Activated B cell treated with CpG ODN at 0.5 μM for 24 hours (primary cell): ENCODE data around the gene CSNK2B. TPM values are rescaled to one million over a fixed set of nuclear protein-coding genes. Genes with fewer than 3 reads are reported as not detected.

ENCODE experiments used
- ATAC-seq: fragments of 200-7000 bp; cut with Tn5 transposase; one replicate; pipeline ENCODE4 v1.10.0; 2021; ENCODE audit warnings: low read depth, mild to moderate bottlenecking, moderate library complexity
- CTCF ChIA-PET: fragments of 350-600 bp; sonication (Branson Sonifier 250); formaldehyde crosslinking; loops from one replicate; lab custom pipeline; 2021; ENCODE audit warnings: antibody characterized with exemption; lab: Charles Lee
- POLR2A ChIA-PET: fragments of 350-600 bp; sonication (Branson Sonifier 250); formaldehyde crosslinking; loops from one replicate; lab custom pipeline; 2021; ENCODE audit warnings: antibody characterized with exemption; lab: Charles Lee
- DNase-seq: peaks from one replicate; pipeline ENCODE4 v3.0.0; 2022
- H3K27ac Mint-ChIP-seq: one replicate; pipeline ENCODE4 v1.8.0; 2020; ENCODE audit warnings: mixed read lengths
- H3K27me3 Mint-ChIP-seq: one replicate; pipeline ENCODE4 v1.8.0; 2021; ENCODE audit warnings: mixed read lengths
- H3K36me3 Mint-ChIP-seq: one replicate; pipeline ENCODE4 v1.8.0; 2021; ENCODE audit warnings: low read depth, mixed read lengths
- H3K4me1 Mint-ChIP-seq: one replicate; pipeline ENCODE4 v1.8.0; 2021; ENCODE audit warnings: mixed read lengths
- H3K4me3 Mint-ChIP-seq: one replicate; pipeline ENCODE4 v1.8.0; 2020; ENCODE audit warnings: mild to moderate bottlenecking, mixed read lengths
- H3K9me3 Mint-ChIP-seq: one replicate; pipeline ENCODE4 v1.8.0; 2020; ENCODE audit warnings: mixed read lengths
- CTCF ChIP-seq: fragments of 200-600 bp; IDR thresholded peaks from one replicate; pipeline ENCODE4 v1.8.0; 2022; ENCODE audit warnings: antibody characterized with exemption, mild to moderate bottlenecking
- intact Hi-C: fragments of 100-400 bp; cut with micrococcal nuclease; formaldehyde crosslinking; loops from one replicate; pipeline ENCODE4 v1.15.1; 2024
- total RNA-seq: library from RNA; stranded (reverse); gene quantifications from 2 replicates; pipeline ENCODE4 v1.2.3, GENCODE V29; 2022

The CSNK2B gene
- total RNA-seq, 1 donor from 2014 or later = 191 TPM

- no peak for DNase-seq
- no peak overlapping the region for H3K27ac Mint-ChIP-seq
- ATAC-seq = no peak
- H3K9me3 Mint-ChIP-seq = no peaks in the 10 kb centered on the region
- no peak overlapping the region for H3K4me3 Mint-ChIP-seq
- ChIA-PET POLR2A (interaction anchor here (0.5 to 0.7 kb wide), 2 partner anchors 23 to 79 kb away, joined by 4 to 8 read pairs; partner anchors contain the start of gene LY6G6D), CTCF (interaction anchor here (1.4 kb wide), 1 partner anchor 71 kb away, joined by 4 read pairs; no protein-coding TSS in a partner anchor)
- H3K27me3 Mint-ChIP-seq = no peaks in the 10 kb centered on the region
- intact Hi-C loops = no loop called here
- H3K36me3 Mint-ChIP-seq = peaks cover 90% of the 10 kb centered on the region
- TF ChIP-seq CTCF = no peak
- peaks cover 15% of the 10 kb centered on the region for H3K4me1 Mint-ChIP-seq
Observed at GRCh38 chr6:31692353-31692752, 26.5 kb downstream of the CSNK2B start.

GRCh38 chr6:31692886-31693285 is 27.0 kb downstream of the CSNK2B start:
- ATAC-seq = no peak
- DNase-seq = no peak
- CTCF ChIA-PET = interaction anchor here (1.4 kb wide), 1 partner anchor 71 kb away, joined by 4 read pairs; no protein-coding TSS in a partner anchor
- H3K4me1 Mint-ChIP-seq = peaks cover 15% of the 10 kb centered on the region
- POLR2A ChIA-PET = interaction anchor here (0.7 kb wide), 1 partner anchor 22 kb away, joined by 4 read pairs; the partner anchor contains the start of gene LY6G6D
- intact Hi-C loops = no loop called here
- no peaks in the 10 kb centered on the region for H3K9me3 Mint-ChIP-seq
- H3K36me3 Mint-ChIP-seq = peaks cover 90% of the 10 kb centered on the region
- H3K4me3 Mint-ChIP-seq = no peak overlapping the region
- H3K27me3 Mint-ChIP-seq = no peaks in the 10 kb centered on the region
- TF ChIP-seq CTCF = no peak
- no peak overlapping the region for H3K27ac Mint-ChIP-seq

GRCh38 chr6:31693535-31693934 is 27.7 kb downstream of the CSNK2B start:
- Mint-ChIP-seq H3K4me3 (no peak overlapping the region), H3K9me3 (no peaks in the 10 kb centered on the region), H3K27me3 (no peaks in the 10 kb centered on the region), H3K27ac (no peak overlapping the region), H3K4me1 (peaks cover 15% of the 10 kb centered on the region), H3K36me3 (peaks cover 86% of the 10 kb centered on the region)
- ATAC-seq (no peak), DNase-seq (no peak)
- intact Hi-C loops = no loop called here
- no peak for TF ChIP-seq CTCF
- ChIA-PET CTCF (interaction anchor here (1.4 kb wide), 1 partner anchor 72 kb away, joined by 4 read pairs; no protein-coding TSS in a partner anchor), POLR2A (interaction anchor here (1.6 kb wide), 1 partner anchor 42 kb away, joined by 3 read pairs; no protein-coding TSS in a partner anchor)

GRCh38 chr6:31697555-31697954 is 31.7 kb downstream of the CSNK2B start:
- ATAC-seq (no peak), DNase-seq (no peak)
- intact Hi-C loops = no loop called here
- Mint-ChIP-seq H3K4me1 (peaks cover 20% of the 10 kb centered on the region), H3K27ac (peak overlapping the region; percentile 65), H3K4me3 (no peak overlapping the region), H3K9me3 (no peaks in the 10 kb centered on the region), H3K36me3 (peaks cover 79% of the 10 kb centered on the region), H3K27me3 (no peaks in the 10 kb centered on the region)
- CTCF ChIA-PET = no interaction called here
- POLR2A ChIA-PET = interaction anchor here (0.6 to 0.7 kb wide), 2 partner anchors 261 to 824 kb away, joined by 3 read pairs; partner anchors contain the start of gene NELFE
- no peak for TF ChIP-seq CTCF

GRCh38 chr6:31700740-31701401 is 35.0 kb downstream of the CSNK2B start:
- peaks cover 28% of the 10 kb centered on the region for H3K4me1 Mint-ChIP-seq
- H3K27me3 Mint-ChIP-seq = no peaks in the 10 kb centered on the region
- intact Hi-C loops = no loop called here
- TF ChIP-seq CTCF = no peak
- DNase-seq = no peak
- H3K36me3 Mint-ChIP-seq = peaks cover 54% of the 10 kb centered on the region
- H3K27ac Mint-ChIP-seq = no peak overlapping the region
- H3K4me3 Mint-ChIP-seq = peak overlapping the region; percentile 99
- ChIA-PET POLR2A (interaction anchor here (1.4 to 4.1 kb wide), 2 partner anchors 26 to 27 kb away, joined by 4 to 31 read pairs; no protein-coding TSS in a partner anchor), CTCF (interaction anchor here (1.2 kb wide), 1 partner anchor 252 kb away, joined by 3 read pairs; no protein-coding TSS in a partner anchor)
- H3K9me3 Mint-ChIP-seq = no peaks in the 10 kb centered on the region
- no peak for ATAC-seq
